HG03108 (cell line): ENCODE data around the gene GRIN2C.

Experiments
- ATAC-seq: cut with Tn5 transposase; IDR thresholded peaks from one replicate; pipeline ENCODE4 v1.9.1; 2021; ENCODE audit warnings: moderate library complexity; ENCODE audit not compliant: unreplicated experiment

The GRIN2C gene

DNA sequence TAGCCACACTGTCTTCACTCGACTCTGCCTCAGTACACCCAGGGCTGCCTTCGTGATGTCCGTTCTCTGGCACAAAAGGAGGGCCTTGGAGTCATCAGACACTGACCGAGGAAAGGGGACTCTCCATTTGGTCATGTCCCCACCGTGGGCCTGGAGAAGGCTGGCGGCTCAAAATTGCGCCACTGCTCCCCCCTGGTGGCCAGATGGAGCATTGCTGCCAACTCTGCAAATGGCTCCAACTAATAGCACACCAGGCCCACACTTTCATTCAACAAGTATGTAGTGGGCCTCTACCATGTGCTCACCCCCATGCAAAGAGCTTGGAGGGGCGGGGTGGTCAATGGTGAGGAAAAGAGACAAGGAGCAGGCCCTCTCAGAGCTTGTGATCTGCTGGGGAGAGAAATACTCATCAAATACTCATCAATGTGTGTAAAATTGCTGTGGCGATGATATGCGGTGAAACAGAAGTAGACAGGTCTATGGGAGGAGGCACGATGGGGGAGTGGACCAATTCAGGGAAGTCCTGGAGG is 5.2 kb upstream of the GRIN2C start:
- no peak for ATAC-seq

DNA sequence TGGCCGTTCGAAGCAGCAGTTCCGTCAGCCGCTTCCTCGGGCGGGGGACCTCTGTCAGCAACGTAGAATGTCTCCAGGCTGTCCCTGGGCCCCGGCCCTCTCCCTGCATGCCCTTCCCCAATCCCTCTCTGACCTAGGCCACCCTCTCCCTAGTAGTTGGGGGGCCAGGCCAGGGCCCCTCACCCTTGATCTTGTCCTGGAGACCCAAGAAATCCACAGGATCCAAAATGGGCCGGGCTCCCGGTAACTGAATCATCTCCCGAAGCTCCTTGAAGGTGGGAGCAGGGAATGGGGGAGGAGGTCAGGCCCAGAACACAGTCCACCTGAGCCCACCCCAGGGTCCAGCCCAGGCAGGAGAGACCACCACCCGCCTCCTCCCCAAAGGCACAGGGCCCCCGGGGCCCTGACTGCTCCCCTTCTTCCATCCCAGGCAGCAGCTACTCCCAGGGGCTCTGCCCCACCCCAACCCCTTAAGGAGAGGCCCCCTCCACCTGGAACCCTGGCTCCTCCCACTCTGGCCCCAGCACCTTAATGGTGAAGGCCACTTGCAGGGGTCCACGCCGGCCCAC is 4.7 kb upstream of the GRIN2C start:
- no peak for ATAC-seq

DNA sequence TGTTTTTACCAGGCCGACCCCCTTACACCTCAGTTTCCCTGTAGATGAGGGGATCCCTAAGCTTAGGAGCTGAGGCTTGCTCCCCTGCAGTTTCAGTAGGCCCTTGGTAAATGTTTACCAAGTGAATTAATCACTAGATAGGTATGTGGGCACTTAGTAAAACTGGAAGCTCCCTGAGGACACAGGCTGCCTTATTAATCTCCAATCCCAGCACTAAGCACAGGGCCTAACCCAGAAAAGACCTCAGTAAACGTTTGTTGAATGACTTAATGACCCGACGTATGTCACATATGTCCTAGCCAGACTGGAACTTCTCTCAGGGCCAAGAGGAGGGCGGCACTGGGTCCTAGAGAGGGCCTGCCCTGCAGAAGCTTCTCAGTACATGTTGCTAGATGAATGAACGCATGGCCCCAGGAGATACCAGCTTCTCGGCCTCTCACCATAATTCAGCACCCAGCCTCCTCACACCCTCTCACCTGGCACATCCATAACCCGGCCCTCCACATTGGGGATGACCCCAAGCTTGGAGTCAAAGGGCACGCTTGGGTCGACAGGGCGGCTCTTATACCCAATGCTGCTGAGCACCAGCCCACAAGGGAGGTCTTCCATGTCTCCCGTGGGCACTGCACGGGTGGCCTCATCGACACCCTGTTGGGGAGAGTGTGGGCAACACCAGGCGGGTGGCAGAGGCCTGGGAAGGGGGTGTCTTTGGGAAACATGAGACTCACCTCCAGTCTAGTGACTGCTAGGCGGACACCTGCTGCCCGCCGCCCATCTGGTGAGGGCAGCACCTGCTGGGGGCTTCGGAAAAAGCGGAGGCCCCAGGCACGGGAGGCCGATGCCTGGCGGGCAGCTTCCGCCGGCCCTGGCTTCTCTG is 4.0 kb upstream of the GRIN2C start:
- no peak for ATAC-seq

DNA sequence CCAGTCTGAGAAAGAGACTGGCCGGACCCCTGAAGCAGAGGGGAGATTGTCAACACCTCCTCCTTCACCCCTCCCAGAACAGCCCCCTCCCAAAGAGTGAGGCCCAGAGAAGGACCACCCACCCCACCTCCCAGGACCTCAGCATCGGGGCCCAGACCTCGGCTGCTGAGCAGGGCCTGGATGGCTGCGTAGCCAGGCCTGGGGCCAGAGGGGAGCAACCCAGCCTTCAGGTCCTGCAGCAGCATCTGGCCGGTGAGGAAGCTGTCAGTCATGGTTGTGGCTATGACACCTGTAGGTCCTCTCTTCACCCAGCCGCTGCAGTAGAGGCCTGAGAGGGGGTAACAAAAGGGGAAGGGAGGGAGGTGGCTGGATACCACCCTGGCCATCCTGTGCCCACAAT is 3.2 kb upstream of the GRIN2C start:
- ATAC-seq = no peak

DNA sequence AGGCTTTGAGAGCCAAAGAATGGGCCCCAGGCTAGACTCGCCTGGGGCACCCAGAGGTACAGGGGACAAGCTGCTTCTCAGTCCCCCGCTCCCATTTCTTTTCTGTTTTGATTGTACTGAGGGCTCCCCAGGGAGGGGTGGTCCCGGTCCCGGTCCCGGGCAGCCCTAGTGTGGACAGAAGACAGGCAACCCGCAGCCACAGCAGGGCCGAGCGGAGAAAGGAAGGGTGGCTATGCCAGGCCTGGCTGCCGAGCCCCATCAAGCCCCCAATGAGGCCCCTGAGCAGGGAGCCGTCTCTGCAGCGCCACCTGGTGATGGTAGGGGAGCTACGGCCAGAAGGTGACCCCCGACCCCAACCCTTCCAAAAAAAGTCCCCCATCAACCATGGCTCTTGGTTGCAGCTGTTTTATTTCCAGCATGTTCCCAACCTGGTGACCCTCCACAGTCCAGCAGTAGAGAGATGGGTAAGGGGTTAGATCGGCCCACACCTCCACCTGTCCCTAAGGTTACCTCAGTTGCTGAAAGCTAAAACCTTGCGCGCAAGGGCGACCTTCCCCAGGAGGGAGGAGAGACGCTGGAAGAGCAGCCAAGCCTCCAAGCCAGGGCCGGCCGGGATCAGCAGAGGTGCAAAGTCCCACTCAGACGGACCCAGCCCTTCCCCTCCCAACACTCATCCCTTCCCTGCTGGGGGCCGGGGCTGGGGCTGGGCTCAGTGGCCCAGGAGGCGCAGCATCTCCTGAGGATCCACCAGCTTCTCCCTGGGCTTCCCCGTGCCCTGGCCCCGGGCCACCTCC is 2.6 kb upstream of the GRIN2C start:
- ATAC-seq = no peak

DNA sequence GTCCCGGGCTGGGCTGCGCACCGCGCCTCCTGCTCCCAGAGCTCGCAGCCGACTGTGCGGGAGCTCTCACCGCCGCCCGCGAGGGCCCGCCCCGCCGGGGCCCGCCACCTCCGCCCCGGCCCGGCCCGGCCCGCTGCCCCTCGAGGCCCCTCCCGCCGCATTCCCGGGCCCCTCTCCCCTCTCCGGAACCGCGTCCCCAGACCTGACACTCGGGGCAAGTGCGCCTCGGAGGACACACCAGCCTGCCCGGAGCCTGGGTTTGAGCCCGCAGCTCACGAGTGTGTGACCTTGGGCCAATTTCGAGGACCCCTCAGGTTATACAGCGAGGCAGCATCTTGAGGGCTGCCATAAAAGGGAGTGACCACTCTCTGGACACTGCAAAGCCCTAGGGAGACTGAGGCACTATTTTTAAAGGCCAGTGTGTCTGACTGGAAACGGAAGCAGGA is 2.0 kb upstream of the GRIN2C start:
- no peak for ATAC-seq

DNA sequence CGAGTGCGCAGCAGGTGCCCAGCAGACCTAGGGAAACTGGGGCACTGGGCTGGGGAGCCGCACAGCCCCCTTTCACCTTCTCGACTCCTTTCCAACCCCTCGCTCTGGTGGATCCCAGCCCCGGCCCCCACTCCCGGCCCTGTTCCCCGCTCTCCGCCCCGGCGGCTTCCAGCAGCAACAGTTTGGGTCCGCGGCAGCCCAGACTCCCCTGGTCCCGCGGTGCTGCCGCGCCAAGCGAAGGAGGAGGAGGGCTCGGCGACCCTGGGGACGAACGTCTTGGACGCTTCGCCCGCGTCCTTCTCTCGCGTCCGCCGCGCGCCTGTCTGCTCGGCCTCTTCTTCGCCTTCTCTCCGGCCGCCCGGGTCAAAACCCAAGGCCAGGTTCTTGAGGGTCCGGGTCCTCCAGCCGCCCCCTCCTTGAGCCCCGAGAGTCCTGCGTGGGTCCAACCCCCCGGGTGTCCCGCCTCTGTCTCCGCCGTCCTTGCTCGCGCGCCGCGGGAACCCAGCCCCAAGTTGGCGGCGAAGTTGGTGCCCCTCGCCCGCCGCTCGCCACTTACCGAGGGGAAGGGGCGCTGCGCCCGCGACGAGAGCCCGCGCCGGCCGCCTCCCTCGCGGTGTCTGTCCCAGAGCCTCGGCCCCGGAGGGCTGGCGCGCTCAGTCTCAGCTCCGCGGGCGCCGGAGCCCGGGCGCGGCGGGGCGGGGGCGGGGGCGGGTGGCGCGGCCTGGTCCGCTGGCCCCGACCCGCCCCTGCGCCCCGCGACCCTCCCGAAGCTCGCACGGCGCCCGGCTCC is 1.4 kb upstream of the GRIN2C start:
- ATAC-seq = no peak

DNA sequence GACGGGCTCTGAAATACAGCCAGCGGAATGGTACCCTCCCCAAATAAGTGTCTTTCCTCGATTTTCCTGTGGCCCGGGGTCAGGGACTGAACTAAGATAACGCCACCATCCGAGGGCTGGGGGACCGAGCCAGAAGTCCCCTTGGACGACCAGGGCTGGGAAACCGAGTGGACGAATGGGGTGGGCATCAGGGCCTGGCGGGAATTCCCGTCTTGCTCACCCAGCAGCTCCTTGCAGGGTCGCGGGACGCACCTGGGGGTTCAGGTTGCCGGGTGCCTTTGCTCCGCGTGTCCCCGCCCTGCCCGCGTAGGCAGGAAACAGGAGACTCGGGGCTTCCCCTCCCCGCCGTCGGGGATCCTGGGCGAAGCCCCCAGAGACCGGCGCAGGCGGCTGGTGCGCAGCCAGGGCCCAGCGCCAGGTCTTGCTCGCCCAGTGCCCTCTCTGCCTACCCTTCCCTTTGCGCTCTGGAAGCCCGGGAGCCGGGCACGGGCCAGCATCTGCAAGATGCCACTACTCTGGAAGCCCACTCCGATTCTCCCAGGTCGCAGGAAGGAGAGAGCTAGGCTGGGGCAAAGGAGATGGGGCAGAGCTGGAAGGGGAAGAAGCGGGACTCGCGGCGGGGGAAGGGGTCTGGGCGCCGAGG is 665 bp upstream of the GRIN2C start:
- no peak for ATAC-seq

DNA sequence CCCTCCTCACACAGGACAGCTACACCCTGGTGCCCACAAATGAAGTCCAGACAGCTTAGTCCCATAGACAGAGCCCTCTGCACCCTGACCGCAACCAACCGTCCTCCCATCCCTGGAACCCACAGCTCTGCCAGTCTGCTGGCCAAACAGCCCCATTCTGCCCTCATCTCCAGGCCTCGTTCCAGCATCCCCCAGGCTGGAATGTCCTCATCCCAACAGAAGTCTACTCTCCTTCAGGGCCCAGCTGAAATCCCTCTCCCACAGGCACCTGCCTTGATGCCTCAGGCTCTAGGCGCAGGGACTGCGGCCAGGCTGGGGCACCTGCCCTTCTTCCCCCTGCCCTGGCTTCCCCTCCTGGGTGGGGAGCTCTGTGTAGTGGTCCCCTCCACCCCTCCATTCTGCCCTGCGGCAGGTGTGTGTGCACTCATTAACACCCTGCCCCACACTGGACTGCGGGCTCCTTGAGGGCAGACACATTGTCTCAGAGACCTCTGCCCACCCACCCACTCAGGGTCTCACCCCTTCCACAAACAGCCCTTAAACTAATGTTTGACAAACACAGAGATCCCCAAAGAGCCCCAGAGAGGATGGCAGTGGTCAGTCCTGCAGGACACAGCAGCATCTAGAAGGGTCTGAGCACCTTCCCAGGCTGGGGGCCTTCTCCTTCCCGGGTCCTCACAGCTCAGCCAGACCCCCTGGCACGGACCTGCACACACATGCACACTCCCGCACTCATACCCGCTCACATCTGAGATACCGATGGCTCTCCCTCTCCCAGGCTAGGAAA is 820 bp downstream of the GRIN2C start:
- ATAC-seq = no peak

DNA sequence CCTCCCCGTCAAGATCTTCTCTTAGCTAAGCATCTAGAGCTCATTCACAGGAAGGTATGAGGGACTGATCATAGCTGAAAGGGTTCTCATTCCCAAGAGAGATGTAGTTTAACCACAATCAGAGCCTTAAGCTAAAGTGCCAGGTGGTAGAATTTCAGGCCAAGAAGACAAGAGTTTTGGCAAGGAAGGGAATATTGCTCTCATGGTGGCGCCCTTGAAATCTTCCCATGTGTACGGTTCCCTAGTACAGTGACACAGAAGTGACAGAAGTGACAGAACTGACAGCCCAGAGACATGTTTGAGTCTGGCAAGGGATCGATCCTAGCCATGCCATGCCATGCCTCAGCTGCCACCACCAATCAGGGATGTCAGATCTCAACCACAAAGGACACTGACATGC is 2.5 kb downstream of the GRIN2C start:
- no peak for ATAC-seq

DNA sequence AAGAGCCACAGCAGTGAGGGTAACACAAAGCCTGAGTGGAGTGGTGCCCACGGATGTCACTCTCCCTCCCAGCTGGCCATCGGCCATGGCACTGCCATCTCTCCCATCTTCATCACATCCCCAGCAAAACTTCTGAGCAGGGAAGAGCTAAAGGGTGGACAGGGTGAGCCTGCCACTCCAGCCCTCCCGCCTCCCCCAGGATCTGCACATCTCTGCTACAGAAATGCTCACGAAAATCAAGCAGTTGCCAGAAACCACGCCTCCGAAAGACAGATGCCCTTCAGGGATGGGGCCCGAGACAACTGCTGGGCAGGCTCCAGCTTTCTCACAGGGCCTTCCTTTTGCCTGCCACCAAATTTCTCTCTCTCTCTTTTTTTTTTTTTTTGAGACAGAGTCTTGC is 3.6 kb downstream of the GRIN2C start:
- ATAC-seq = no peak

DNA sequence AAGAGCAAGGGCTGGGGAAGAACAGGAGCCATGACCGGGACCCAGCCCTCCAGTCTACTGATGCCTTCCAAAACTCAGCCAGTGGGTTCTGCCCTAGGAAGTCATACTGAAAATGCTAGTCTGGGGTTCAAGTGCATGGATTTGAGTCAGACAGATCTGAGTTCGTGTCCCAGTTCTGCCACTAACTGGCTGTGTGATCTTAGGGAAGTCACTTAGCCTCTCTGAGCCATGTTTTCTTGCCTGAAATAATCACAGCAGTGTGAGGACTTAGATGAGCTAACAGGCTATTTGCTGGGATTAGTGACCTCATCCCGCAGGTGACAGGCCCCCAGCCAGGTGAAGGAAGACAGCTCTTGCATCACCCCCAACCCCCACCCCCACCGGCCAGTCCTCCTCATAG is 4.4 kb downstream of the GRIN2C start:
- no peak for ATAC-seq

DNA sequence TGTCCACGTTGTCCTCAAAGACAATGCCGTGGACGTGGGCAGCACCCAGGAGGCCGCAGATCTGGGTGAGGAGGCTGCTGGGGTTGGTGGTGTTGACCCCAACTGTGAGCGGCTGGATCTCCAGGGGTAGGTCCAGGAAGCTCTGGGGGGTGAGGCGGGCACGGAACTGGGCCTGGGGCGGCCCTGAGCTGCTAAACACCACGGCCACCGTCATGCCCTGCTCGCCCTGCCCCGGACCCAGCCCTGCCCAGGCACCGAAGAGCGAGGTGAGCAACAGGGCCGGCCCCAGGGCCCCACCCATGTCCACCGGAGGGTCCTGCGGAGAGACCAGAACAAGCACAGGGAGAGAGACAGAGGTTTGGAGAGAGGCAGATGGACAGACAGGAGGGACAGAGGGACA is 4.9 kb downstream of the GRIN2C start:
- ATAC-seq = no peak

DNA sequence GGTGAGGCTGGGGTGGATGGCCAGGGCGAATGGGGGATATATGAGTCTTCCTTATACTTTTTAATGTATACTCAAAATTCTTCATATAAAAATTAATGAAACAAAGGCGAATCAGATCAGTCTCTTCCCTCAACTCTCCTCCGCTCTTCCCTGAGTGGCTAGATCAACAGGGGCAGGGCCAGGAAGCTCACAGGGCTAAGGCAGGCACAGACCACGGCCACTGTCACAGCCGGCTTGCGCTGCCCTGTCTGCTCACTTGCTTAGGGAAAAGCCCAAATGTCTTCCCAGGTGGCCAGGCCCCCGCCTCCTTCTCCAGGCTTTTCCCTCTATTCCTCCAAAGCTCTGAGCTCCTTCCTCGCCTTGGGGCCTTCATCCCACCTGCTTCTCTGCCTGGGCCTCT is 6.0 kb downstream of the GRIN2C start:
- no peak for ATAC-seq

DNA sequence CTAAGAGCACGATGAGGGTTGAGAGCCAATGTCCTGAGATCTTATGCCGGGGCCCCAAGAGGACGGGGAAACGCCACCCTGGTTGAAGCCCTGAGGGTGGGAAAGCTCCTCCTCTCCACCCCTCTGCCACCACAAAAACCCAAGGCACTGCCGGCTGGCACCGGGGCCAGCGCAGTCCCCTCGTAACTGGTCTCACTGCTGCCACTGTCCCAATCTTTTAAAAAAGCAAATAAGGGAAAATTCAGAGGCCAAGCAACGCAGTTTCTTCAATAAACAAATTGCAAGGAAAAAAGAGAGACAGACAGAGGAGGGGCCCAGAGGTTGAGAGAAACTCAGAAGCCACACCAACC is 6.7 kb downstream of the GRIN2C start:
- no peak for ATAC-seq

DNA sequence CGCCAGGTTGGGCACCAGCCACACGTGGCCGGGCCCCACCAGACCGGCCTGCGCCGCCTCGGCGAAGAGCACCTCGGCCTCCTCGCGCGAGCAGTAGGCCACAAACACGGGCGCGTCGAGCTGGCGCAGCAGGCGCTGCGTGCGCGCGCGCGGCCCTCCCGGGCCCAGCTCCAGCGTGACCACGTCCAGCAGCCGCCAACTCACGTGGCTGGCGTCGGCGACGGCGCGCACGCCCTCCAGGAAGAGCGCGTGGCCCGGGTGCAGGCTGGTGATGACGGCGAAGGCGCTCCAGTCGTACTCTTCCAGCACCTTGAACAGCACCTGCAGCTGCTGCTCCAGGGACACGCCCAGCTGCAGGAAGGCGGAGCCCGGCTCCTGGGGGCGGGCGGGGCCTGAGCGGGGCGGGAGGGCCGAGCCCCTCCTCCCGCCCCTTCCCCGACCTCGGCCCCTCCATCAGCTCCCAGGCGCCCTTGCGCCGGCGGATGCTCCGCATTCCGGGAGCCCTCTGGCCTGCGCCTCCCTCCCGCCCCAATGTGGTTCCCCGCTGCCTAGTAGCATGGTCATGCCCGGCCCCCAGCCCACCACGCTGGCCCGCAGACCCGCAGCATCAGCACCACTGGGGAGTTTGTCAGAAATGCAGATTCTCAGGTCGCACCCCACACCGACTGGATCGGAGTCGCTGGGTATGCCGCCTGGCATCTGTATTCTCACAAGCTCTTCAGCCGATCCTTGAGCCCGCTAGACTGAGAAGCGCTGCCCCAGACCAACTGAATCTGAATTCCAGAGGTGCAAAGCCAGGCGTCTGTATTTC is 7.2 kb downstream of the GRIN2C start:
- ATAC-seq = no peak

DNA sequence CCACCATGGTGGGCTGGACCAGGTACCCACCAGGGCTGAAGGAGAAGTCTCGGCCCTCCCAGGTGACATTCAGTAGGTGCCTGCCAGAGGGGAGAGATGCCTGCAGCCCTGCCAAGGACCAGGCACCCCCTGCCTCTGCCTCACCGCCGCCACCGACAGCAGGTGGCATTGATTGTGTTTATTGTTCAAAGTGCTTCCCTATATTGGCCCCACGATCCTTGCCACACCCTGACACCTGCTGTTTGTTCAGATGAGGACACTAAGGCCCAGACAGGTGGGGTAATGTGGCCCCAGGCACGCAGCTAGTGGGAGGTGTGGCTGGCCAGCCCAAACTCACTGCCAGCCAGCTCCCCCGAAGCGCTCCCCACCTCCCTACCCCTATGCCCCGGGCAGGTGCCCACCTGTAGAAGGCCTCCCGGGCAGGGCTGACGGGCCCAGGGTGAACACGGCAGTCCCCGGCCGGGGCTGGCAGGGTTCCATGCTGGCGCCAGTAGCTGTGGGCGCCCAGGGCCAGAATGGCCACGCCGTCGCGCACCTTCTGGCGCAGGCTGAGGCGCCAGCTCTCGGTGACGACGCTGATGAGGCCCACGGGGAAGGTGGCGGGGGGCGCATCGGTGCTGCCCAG is 8.0 kb downstream of the GRIN2C start:
- ATAC-seq = no peak

DNA sequence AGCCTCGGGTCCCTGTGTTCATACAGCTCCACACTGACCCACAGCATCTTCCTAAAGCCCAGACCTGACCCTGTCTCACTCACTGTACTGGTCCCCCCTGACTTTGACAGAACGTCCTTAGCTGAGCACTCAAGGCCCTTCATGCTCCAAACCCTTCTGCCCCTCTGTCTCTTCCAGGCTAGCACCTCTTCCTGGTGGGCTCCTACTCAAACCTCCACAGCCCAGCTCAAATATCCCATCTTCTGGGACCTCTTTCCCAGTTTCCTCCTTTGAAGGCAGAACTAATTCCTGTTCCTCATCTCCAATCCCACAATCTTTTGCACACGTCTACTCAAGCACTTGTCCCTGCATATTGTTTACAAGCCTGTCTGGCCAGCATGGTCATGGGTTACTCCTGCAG is 8.8 kb downstream of the GRIN2C start:
- no peak for ATAC-seq
